Activated naive CD4-positive, alpha-beta T cell treated with anti-CD3 and anti-CD28 coated beads, Interleukin-2, amount 50 U/mL, for 24 hours (primary cell): ENCODE results near the gene VSIR.

Experiments used
- H3K27ac Mint-ChIP-seq: one replicate; pipeline ENCODE4 v1.8.0; 2021; ENCODE audit warnings: mild to moderate bottlenecking, mixed read lengths
- H3K27me3 Mint-ChIP-seq: one replicate; pipeline ENCODE4 v1.8.0; 2021; ENCODE audit warnings: mixed read lengths
- H3K36me3 Mint-ChIP-seq: one replicate; pipeline ENCODE4 v1.8.0; 2021; ENCODE audit warnings: mixed read lengths
- H3K4me1 Mint-ChIP-seq: one replicate; pipeline ENCODE4 v1.8.0; 2021; ENCODE audit warnings: mixed read lengths
- H3K4me3 Mint-ChIP-seq: one replicate; pipeline ENCODE4 v1.8.0; 2021; ENCODE audit warnings: mild to moderate bottlenecking, mixed read lengths
- H3K9me3 Mint-ChIP-seq: one replicate; pipeline ENCODE4 v1.8.0; 2021; ENCODE audit warnings: mixed read lengths

The VSIR gene

DNA sequence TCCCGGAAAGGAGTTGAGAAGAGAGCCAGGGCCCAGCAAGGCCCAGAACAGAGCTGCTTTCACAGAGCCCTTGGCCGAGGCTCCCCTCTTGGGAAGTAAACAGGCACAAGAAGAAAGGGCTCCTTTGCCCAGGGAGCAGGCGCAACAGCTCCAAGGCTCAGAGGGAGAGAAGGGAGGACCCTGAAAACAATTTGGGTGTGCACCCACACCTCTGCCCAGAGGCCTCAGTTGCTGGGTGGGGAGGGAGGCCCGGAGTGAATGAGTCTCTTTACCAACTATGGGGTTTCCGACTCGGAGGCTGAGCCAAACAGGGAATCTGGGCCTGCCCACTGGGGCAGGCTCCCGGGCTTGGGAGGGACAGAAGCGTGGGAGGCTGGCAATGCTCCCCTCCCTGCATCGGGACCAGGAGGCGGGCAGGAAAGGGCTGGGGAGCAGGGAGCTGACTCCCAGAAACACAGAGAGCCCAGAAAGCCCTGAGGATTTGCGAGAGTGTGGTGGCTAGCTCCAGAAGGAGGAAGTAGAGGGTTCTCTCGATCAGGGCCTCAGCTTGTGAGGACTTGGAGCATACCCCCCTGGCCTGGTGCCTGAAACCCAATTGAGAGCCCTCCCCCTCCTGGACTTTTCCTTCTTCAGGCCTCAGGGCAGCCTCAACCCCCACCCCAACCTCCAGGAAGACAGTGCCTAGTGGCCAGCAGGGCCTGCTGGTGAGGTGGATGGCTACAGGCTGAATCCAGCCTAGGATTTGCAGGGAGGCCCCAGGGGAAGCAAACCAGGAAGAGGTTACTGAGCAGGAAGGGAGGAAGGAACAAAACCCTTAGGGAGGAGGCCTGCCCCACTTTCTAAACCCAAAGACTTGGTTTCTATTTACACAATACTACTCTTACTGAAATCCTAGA lies 59.9 kb downstream of the VSIR start:
- H3K36me3 Mint-ChIP-seq: no peaks in the 10 kb centered on the region
- no peaks in the 10 kb centered on the region for H3K9me3 Mint-ChIP-seq
- peak overlapping the region; percentile 99 for H3K27ac Mint-ChIP-seq
- H3K4me3 Mint-ChIP-seq: peak overlapping the region; percentile 77
- no peaks in the 10 kb centered on the region for H3K27me3 Mint-ChIP-seq
- peaks cover 68% of the 10 kb centered on the region for H3K4me1 Mint-ChIP-seq

DNA sequence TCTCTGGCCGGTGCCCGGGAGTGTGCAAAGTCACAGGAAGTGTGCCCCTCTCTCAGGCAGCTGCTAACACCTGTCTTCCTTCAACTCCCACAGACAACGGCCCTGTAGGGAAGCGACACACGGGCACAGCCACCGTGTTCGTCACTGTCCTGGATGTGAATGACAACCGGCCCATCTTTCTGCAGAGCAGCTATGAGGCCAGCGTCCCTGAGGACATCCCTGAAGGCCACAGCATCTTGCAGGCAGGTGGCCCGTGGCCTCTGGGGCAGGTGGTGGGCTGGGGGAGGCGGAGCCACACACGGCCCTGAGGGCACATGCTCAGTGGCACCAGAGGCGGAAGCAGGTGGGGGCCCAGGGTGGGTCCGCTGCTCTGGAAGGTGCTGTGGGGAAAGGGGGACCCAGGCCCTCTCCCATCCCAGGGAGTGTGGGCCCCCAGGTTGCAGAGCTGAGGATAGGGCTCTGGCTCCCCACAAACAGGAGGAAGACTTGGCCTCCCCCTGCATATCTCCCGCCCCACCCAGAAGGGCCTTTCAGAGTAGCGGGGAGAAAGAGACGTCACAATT lies 60.7 kb downstream of the VSIR start:
- peaks cover 74% of the 10 kb centered on the region for H3K4me1 Mint-ChIP-seq
- H3K36me3 Mint-ChIP-seq: no peaks in the 10 kb centered on the region
- H3K9me3 Mint-ChIP-seq: no peaks in the 10 kb centered on the region
- peak overlapping the region; percentile 77 for H3K4me3 Mint-ChIP-seq
- no peaks in the 10 kb centered on the region for H3K27me3 Mint-ChIP-seq
- peak overlapping the region; percentile 99 for H3K27ac Mint-ChIP-seq

GRCh38 chr10:71712170-71712569 lies 61.1 kb downstream of the VSIR start:
- Mint-ChIP-seq H3K4me1 (peaks cover 73% of the 10 kb centered on the region), H3K36me3 (no peaks in the 10 kb centered on the region), H3K27me3 (no peaks in the 10 kb centered on the region), H3K27ac (peak overlapping the region; percentile 99), H3K9me3 (no peaks in the 10 kb centered on the region), H3K4me3 (no peak overlapping the region)

DNA sequence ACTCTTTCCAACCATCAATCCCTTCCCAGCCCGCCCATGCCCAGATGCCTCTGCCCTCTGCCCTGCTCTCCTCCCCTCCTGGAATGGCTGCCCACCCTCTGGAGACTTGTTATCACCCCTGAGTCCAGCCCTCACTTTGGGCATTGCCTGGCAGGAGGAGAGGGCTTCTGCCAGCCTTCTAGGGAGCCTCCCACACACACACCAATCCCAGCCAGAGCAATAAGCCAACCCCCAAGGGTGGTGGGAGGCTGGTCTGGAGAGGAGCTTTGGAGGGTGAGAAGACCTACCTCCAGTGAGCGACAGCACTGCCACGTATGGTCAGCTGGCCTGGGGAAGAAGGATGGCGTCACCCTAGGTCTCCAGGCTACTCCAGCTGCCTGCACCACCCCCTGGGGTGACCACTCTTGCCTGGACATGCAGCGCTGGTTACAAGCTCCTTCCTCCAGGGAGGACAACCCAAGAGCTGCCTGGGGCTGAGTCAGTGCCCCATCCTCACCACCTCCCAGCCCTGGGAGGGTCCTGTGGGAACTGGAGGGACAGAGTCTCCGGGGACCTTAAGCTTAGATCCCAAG lies 62.2 kb downstream of the VSIR start:
- H3K4me1 Mint-ChIP-seq: peaks cover 70% of the 10 kb centered on the region
- no peaks in the 10 kb centered on the region for H3K36me3 Mint-ChIP-seq
- H3K27me3 Mint-ChIP-seq: no peaks in the 10 kb centered on the region
- H3K4me3 Mint-ChIP-seq: no peak overlapping the region
- no peaks in the 10 kb centered on the region for H3K9me3 Mint-ChIP-seq
- H3K27ac Mint-ChIP-seq: peak overlapping the region; percentile 46

DNA sequence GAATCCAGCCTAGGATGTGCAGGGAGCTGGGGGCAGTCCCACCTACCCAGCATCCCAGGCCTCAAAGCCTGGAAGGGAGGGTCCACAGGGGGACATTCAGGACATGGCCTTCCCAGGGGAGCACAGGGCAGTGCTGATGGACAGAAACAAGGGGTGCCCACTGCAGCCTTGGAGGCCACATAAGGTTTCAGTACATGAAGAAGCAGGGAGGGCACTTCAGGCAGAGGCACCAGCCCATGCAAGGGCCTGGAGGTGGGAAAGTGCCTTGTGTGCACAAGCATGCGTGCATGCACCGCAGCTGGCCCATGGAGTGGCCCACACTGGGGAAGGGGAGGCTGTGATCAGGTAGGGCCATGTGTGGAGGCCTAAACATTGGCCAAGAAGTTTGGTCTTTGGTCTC lies 62.8 kb downstream of the VSIR start:
- Mint-ChIP-seq H3K27me3 (no peaks in the 10 kb centered on the region), H3K27ac (peak overlapping the region; percentile 89), H3K4me3 (no peak overlapping the region), H3K9me3 (no peaks in the 10 kb centered on the region), H3K36me3 (no peaks in the 10 kb centered on the region), H3K4me1 (peaks cover 63% of the 10 kb centered on the region)

- H3K9me3 Mint-ChIP-seq: no peaks in the 10 kb centered on the region
- H3K27ac Mint-ChIP-seq: peak overlapping the region; percentile 85
- peaks cover 52% of the 10 kb centered on the region for H3K4me1 Mint-ChIP-seq
- no peaks in the 10 kb centered on the region for H3K36me3 Mint-ChIP-seq
- H3K27me3 Mint-ChIP-seq: no peaks in the 10 kb centered on the region
- no peak overlapping the region for H3K4me3 Mint-ChIP-seq
Measured at GRCh38 chr10:71708897-71709882, 64.1 kb downstream of the VSIR start.

GRCh38 chr10:71708301-71708703 lies 65.0 kb downstream of the VSIR start:
- no peaks in the 10 kb centered on the region for H3K9me3 Mint-ChIP-seq
- peaks cover 43% of the 10 kb centered on the region for H3K4me1 Mint-ChIP-seq
- no peaks in the 10 kb centered on the region for H3K27me3 Mint-ChIP-seq
- H3K4me3 Mint-ChIP-seq: no peak overlapping the region
- H3K27ac Mint-ChIP-seq: no peak overlapping the region
- no peaks in the 10 kb centered on the region for H3K36me3 Mint-ChIP-seq

DNA sequence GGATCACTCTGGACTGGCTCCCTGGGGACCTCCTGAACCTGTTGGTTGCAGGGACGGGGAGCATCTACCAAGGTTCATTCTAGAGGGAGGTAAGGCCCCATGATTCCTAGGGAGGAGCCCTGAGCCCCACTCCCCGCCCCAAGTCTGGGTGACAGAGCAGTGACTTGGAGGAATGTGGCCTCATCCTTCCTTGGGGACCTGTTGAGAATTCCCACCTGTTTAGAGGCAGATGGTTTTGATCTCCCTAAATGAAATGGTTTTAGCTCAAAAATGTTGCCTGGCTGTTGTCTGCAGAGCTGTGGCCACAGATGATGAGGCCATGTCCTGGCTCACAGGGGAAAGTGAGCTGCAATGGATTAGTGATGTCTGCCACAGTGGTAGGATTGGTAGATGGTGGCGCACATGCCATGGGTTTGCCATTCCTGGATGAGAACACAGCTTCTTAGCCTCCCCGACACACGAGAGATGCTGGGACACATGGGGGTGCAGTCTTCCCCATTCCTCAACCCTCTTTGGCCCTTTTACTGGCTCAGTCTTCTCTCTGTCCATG lies 66.0 kb downstream of the VSIR start:
- Mint-ChIP-seq H3K27me3 (no peaks in the 10 kb centered on the region), H3K4me1 (peaks cover 34% of the 10 kb centered on the region), H3K36me3 (no peaks in the 10 kb centered on the region), H3K4me3 (no peak overlapping the region), H3K9me3 (no peaks in the 10 kb centered on the region), H3K27ac (no peak overlapping the region)

DNA sequence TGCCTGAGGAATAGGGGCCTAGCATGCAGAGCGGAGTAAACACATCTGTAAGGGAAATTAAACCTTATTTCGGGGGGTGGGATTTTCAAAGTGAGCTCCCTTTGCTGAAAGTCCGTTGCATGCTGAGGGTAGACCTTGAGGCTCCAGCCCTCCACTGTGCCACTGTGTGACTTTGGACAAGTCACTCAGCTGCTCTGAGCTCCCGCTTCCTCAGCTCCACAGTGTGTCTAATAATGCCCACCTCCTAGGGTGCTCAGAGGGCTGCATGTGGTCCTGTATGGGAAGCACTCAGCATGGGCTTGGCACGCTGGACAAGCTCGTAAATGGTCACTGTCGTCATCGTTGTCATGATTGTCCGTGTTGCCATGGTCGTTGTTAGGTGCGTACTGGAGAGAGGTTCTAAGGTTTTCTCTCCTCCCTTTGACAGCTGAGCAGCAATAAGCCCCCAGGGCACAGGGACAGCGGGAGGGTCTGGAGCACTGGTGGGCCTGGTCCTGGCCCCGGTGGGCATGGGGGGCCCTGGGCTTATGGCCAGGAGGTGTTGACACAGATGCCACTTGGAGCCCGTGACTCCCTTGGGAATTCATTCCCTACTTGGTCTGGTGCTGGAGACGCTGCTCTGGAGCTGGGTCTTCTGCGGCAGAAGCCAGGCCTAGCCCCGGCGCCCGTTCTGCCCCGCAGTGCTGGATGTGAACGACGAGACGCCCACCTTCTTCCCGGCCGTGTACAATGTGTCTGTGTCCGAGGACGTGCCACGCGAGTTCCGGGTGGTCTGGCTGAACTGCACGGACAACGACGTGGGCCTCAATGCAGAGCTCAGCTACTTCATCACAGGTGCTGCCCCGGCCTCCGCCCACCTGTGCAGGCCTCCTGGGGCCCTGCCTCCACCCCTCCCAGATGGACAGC lies 66.9 kb downstream of the VSIR start:
- Mint-ChIP-seq H3K27me3 (no peaks in the 10 kb centered on the region), H3K4me3 (no peak overlapping the region), H3K27ac (no peak overlapping the region), H3K4me1 (peaks cover 25% of the 10 kb centered on the region), H3K36me3 (no peaks in the 10 kb centered on the region), H3K9me3 (no peaks in the 10 kb centered on the region)

GRCh38 chr10:71705582-71705981 lies 67.7 kb downstream of the VSIR start:
- Mint-ChIP-seq H3K27me3 (no peaks in the 10 kb centered on the region), H3K36me3 (no peaks in the 10 kb centered on the region), H3K4me1 (peaks cover 23% of the 10 kb centered on the region), H3K4me3 (no peak overlapping the region), H3K27ac (no peak overlapping the region), H3K9me3 (no peaks in the 10 kb centered on the region)

- H3K27me3 Mint-ChIP-seq: no peaks in the 10 kb centered on the region
Measured at GRCh38 chr10:71704816-71705215, 68.5 kb downstream of the VSIR start.

GRCh38 chr10:71703577-71703976 lies 69.7 kb downstream of the VSIR start:
- H3K27me3 Mint-ChIP-seq: no peaks in the 10 kb centered on the region
- H3K36me3 Mint-ChIP-seq: no peaks in the 10 kb centered on the region
- no peak overlapping the region for H3K27ac Mint-ChIP-seq
- no peak overlapping the region for H3K4me3 Mint-ChIP-seq
- peaks cover 21% of the 10 kb centered on the region for H3K4me1 Mint-ChIP-seq
- H3K9me3 Mint-ChIP-seq: no peaks in the 10 kb centered on the region

More at GRCh38 chr10:71704816-71705215, 68.5 kb downstream of the VSIR start:
- no peaks in the 10 kb centered on the region for H3K9me3 Mint-ChIP-seq
- H3K27ac Mint-ChIP-seq: no peak overlapping the region
- peaks cover 19% of the 10 kb centered on the region for H3K4me1 Mint-ChIP-seq
- H3K4me3 Mint-ChIP-seq: no peak overlapping the region
- H3K36me3 Mint-ChIP-seq: no peaks in the 10 kb centered on the region

DNA sequence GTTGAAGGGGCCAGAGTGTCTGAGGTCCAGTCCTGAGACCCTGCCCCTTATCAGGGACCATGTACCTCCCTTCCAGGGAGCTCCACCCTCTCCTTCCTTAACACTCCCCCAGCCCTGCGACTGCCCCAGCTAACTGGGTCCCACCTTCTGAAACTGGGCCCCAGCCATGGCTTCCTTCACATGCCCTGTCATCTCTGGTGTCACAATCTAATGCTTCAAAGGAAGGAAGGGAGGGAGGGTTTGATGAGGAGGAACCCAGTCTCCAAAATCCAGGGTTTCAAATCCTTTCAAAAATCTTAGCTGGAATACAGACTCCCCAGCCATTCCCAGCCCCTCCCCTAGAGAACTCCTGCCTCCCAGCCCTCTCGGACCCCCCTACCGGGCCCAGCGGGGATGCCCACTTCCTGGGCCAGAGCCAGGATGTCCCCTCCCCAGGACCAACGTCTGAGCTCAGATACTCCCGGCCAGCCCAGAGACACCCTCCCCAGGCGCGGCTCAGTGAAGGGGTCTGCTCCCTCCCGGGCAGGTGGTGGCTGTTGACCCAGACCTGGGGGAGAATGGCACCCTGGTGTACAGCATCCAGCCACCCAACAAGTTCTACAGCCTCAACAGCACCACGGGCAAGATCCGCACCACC lies 71.7 kb downstream of the VSIR start:
- Mint-ChIP-seq H3K27me3 (no peaks in the 10 kb centered on the region), H3K9me3 (no peaks in the 10 kb centered on the region), H3K36me3 (no peaks in the 10 kb centered on the region), H3K4me1 (peaks cover 25% of the 10 kb centered on the region), H3K27ac (no peak overlapping the region), H3K4me3 (no peak overlapping the region)
